Breast epithelium (tissue), 4 donors: ENCODE results near the gene CACNA2D4. TPM values are rescaled to one million over a fixed set of nuclear protein-coding genes. Genes with fewer than 3 reads are reported as not detected.

ENCODE experiments used
- DNase-seq, 2 donors: peaks; one replicate each; pipeline ENCODE4 v3.0.0-alpha.2; 2019; ENCODE audit warnings: low spot score in 2 of 2
- H3K27ac ChIP-seq, 2 donors: fragments of 200-600 bp; sonication (generic) in 1 of 2; one replicate each; pipeline ENCODE4 v1.5.1; 2016 to 2019; ENCODE audit warnings: mild to moderate bottlenecking in 1 of 2
- H3K27me3 ChIP-seq, 2 donors: fragments of 200-600 bp; sonication (generic) in 1 of 2; one replicate each; pipeline versions ENCODE4 v1.5.1 to v1.6.0; 2017 to 2019; ENCODE audit warnings: control low read depth in 1 of 2, mild to moderate bottlenecking in 1 of 2
- H3K36me3 ChIP-seq: fragments of 200-600 bp; one replicate; pipeline ENCODE4 v1.5.1; 2019
- H3K4me1 ChIP-seq, 2 donors: fragments of 200-600 bp; sonication (generic); one replicate each; pipeline ENCODE4 v1.5.1; 2016 to 2019; ENCODE audit warnings: control low read depth in 1 of 2
- H3K4me3 ChIP-seq, 3 donors: fragments of 200-600 bp; sonication (generic); 1 replicate in 2 of 3; 2 replicates in 1 of 3; pipeline ENCODE4 v1.5.1; 2016 to 2019; ENCODE audit warnings: mild to moderate bottlenecking in 3 of 3, moderate library complexity in 2 of 3
- H3K9me3 ChIP-seq, 2 donors: fragments of 200-600 bp; sonication (generic) in 1 of 2; one replicate each; pipeline ENCODE4 v1.5.1; 2016 to 2019; ENCODE audit warnings: control low read depth in 1 of 2
- CTCF ChIP-seq, 3 donors: fragments of 450-650 bp; IDR thresholded peaks; one replicate each; pipeline ENCODE4 v1.5.1; 2016 to 2017; ENCODE audit warnings: antibody characterized with exemption in 3 of 3, mild to moderate bottlenecking in 3 of 3, moderate library complexity in 3 of 3
- POLR2A ChIP-seq: fragments of 450-650 bp; IDR thresholded peaks from one replicate; pipeline ENCODE4 v1.6.1; 2016; ENCODE audit warnings: antibody characterized with exemption, mild to moderate bottlenecking, moderate library complexity
- POLR2AphosphoS5 ChIP-seq, 3 donors: sonication (generic); formaldehyde crosslinking; IDR thresholded peaks; one replicate each; pipeline ENCODE4 v1.6.1; 2017; ENCODE audit warnings: antibody characterized with exemption in 3 of 3
- intact Hi-C: fragments of 100-400 bp; cut with DNase I; formaldehyde crosslinking; loops from one replicate; pipeline ENCODE4 v1.15.1; 2023; ENCODE audit warnings: low total_unique reads
- total RNA-seq, 3 donors: library from RNA; depleted of rRNA; stranded (reverse); fragments of >200 nt; gene quantifications; one replicate each; pipeline ENCODE4 v1.1.0, GENCODE V29; 2016

The CACNA2D4 gene
- total RNA-seq, 3 donors from 2014 or later, result 3.2 to 10.2 (median 3.3) TPM

- peaks cover 0 to 7% of the 10 kb centered on the region in 2 donors for H3K27me3 ChIP-seq
- TF ChIP-seq POLR2A, result no peak
- no peak for TF ChIP-seq CTCF (IDR thresholded peaks at IDR 0.05)
- TF ChIP-seq POLR2AphosphoS5 (IDR thresholded peaks at IDR 0.05), result no peak
- H3K27ac ChIP-seq, result no peak overlapping the region
- intact Hi-C loops, result no loop called here
- no peaks in the 10 kb centered on the region for H3K9me3 ChIP-seq
- no peaks in the 10 kb centered on the region for H3K4me1 ChIP-seq
- no peak for DNase-seq
- H3K4me3 ChIP-seq, result no peak overlapping the region
- no peaks in the 10 kb centered on the region for H3K36me3 ChIP-seq
These were observed 9.4 kb upstream of the CACNA2D4 start for GRCh38 chr12:1927751-1928351.

- H3K9me3 ChIP-seq, result no peaks in the 10 kb centered on the region
- no peaks in the 10 kb centered on the region for H3K36me3 ChIP-seq
- peaks cover 0 to 7% of the 10 kb centered on the region in 2 donors for H3K27me3 ChIP-seq
- intact Hi-C loops, result no loop called here
- no peak overlapping the region for H3K27ac ChIP-seq
- H3K4me1 ChIP-seq, result no peaks in the 10 kb centered on the region
- no peak overlapping the region for H3K4me3 ChIP-seq
- TF ChIP-seq POLR2AphosphoS5 (IDR thresholded peaks at IDR 0.05) (no peak), POLR2A (no peak), CTCF (IDR thresholded peaks at IDR 0.05) (no peak)
- DNase-seq, result no peak
These were observed 8.7 kb upstream of the CACNA2D4 start for GRCh38 chr12:1927051-1927680.

- Histone ChIP-seq H3K4me1 (no peaks in the 10 kb centered on the region), H3K27me3 (peaks cover 0 to 7% of the 10 kb centered on the region in 2 donors), H3K9me3 (no peaks in the 10 kb centered on the region), H3K36me3 (no peaks in the 10 kb centered on the region), H3K4me3 (no peak overlapping the region), H3K27ac (no peak overlapping the region)
- DNase-seq, result no peak
- no peak for TF ChIP-seq POLR2A
- TF ChIP-seq POLR2AphosphoS5 (IDR thresholded peaks at IDR 0.05), result no peak
- TF ChIP-seq CTCF (IDR thresholded peaks at IDR 0.05), result no peak
- intact Hi-C loops, result no loop called here
These were observed 7.8 kb upstream of the CACNA2D4 start for GRCh38 chr12:1926251-1926657.

- Histone ChIP-seq H3K4me3 (no peak overlapping the region), H3K36me3 (no peaks in the 10 kb centered on the region), H3K9me3 (no peaks in the 10 kb centered on the region), H3K4me1 (no peaks in the 10 kb centered on the region), H3K27me3 (peaks cover 0 to 7% of the 10 kb centered on the region in 2 donors), H3K27ac (no peak overlapping the region)
- TF ChIP-seq POLR2A, result no peak
- TF ChIP-seq CTCF (IDR thresholded peaks at IDR 0.05), result no peak
- no peak for TF ChIP-seq POLR2AphosphoS5 (IDR thresholded peaks at IDR 0.05)
- DNase-seq, result no peak
- intact Hi-C loops, result no loop called here
These were observed 7.2 kb upstream of the CACNA2D4 start for GRCh38 chr12:1925684-1926006.

GRCh38 chr12:1924996-1925683 lies 6.7 kb upstream of the CACNA2D4 start:
- Histone ChIP-seq H3K4me3 (no peak overlapping the region), H3K27me3 (peaks cover 0 to 7% of the 10 kb centered on the region in 2 donors), H3K27ac (no peak overlapping the region), H3K4me1 (no peaks in the 10 kb centered on the region), H3K36me3 (no peaks in the 10 kb centered on the region), H3K9me3 (no peaks in the 10 kb centered on the region)
- TF ChIP-seq POLR2AphosphoS5 (IDR thresholded peaks at IDR 0.05), result no peak
- TF ChIP-seq POLR2A, result no peak
- no peak for TF ChIP-seq CTCF (IDR thresholded peaks at IDR 0.05)
- intact Hi-C loops, result no loop called here
- no peak for DNase-seq
